HL-60 (cell line): ENCODE data around the gene ITGB1.

Experiments used
- GABPA ChIP-seq: IDR thresholded peaks from 2 replicates; pipeline ENCODE4 v1.6.1; 2012; ENCODE audit warnings: low read depth
- POLR2AphosphoS5 ChIP-seq: IDR thresholded peaks from 2 replicates; pipeline ENCODE4 v1.6.1; 2012; ENCODE audit warnings: low read depth
- TF ChIP-seq, protein P1 (sequence below): IDR thresholded peaks from one replicate; pipeline ENCODE4 v1.5.1; 2011; ENCODE audit warnings: low read length, control low read depth, inconsistent platforms; ENCODE audit not compliant: insufficient read depth

DNA sequence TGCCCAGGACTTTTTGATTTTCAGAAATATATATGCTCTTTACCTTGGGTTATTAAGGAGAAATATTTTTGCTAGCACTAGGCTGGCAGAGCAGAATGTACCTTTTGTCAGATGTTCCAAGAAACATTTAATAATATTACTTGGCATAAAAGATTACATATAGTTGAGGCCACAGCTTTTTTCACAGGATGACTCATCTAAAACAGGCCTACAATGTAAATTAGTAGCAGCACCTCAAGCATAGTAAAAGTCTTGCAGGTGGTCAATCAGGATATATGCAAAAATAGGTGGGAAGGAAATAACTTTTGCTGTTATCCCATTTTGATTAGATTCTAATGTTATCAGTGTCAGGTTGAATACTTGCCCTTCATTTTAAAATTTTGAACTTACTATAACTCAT, 14.9 kb upstream of the ITGB1 start:
- TF ChIP-seq, protein P1, sequence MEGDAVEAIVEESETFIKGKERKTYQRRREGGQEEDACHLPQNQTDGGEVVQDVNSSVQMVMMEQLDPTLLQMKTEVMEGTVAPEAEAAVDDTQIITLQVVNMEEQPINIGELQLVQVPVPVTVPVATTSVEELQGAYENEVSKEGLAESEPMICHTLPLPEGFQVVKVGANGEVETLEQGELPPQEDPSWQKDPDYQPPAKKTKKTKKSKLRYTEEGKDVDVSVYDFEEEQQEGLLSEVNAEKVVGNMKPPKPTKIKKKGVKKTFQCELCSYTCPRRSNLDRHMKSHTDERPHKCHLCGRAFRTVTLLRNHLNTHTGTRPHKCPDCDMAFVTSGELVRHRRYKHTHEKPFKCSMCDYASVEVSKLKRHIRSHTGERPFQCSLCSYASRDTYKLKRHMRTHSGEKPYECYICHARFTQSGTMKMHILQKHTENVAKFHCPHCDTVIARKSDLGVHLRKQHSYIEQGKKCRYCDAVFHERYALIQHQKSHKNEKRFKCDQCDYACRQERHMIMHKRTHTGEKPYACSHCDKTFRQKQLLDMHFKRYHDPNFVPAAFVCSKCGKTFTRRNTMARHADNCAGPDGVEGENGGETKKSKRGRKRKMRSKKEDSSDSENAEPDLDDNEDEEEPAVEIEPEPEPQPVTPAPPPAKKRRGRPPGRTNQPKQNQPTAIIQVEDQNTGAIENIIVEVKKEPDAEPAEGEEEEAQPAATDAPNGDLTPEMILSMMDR, result no peak
- no peak for TF ChIP-seq POLR2AphosphoS5
- TF ChIP-seq GABPA, result no peak
